Ovary (tissue), 9 donors: ENCODE data around the gene PERM1. TPM values are rescaled to one million over a fixed set of nuclear protein-coding genes. Genes with fewer than 3 reads are reported as not detected.

Source experiments
- DNase-seq, 5 donors: peaks; one replicate each; pipeline ENCODE4 v3.0.0-alpha.2; 2019 to 2020
- H3K27ac ChIP-seq, 2 donors: fragments of 200-600 bp; one replicate each; pipeline versions ENCODE4 v1.5.1 to v1.8.0; 2019 to 2022
- H3K27me3 ChIP-seq: fragments of 200-600 bp; one replicate; pipeline ENCODE4 v1.8.0; 2022
- H3K36me3 ChIP-seq: fragments of 200-600 bp; sonication (generic); one replicate; pipeline ENCODE4 v1.5.1; 2019
- H3K4me1 ChIP-seq: one replicate; pipeline ENCODE4 v1.8.1; 2013; ENCODE audit warnings: mild to moderate bottlenecking, moderate library complexity; ENCODE audit not compliant: insufficient read depth
- H3K4me3 ChIP-seq: fragments of 200-600 bp; sonication (generic); one replicate; pipeline ENCODE4 v1.5.1; 2017
- H3K9me3 ChIP-seq, 2 donors: fragments of 200-600 bp in 1 of 2; sonication (generic) in 1 of 2; one replicate each; pipeline versions ENCODE4 v1.5.1 to v1.8.1; 2013 to 2019; ENCODE audit warnings: mild to moderate bottlenecking in 1 of 2, moderate library complexity in 1 of 2
- EP300 ChIP-seq: sonication (generic); formaldehyde crosslinking; IDR thresholded peaks from one replicate; pipeline ENCODE4 v1.6.1; 2017; ENCODE audit warnings: antibody characterized with exemption
- POLR2A ChIP-seq: fragments of 450-650 bp; IDR thresholded peaks from one replicate; pipeline ENCODE4 v1.6.1; 2017; ENCODE audit warnings: antibody characterized with exemption, mild to moderate bottlenecking, moderate library complexity
- WGBS, 3 donors: extraction: QIAGEN DNeasy Blood & Tissue Kit in 1 of 3; methylation state at CpG; one replicate each; pipeline versions ENCODE4 v1.1.5 to v1.1.7; 2013 to 2017; 5-methylcytosine and 5-hydroxymethylcytosine counted together
- intact Hi-C, 4 donors: fragments of 100-400 bp; cut with DNase I; formaldehyde crosslinking; loops; one replicate each; pipeline versions ENCODE4 v1.11.0 to v1.15.1; 2022 to 2023
- polyA plus RNA-seq, 2 donors: library from polyadenylated mRNA; stranded (reverse); fragments of 200-250 nt in 1 of 2; fragments of 350-450 nt in 1 of 2; fragmentation: Illumina TruSeq in 1 of 2; extraction: RNeasy Lipid Tissue Mini Kit (QIAGEN cat#74804) in 1 of 2; gene quantifications; one replicate each; pipeline ENCODE4 v1.2.3, GENCODE V29; 2013 to 2014
- total RNA-seq, 7 donors: library from RNA; depleted of rRNA in 2 of 7; stranded (reverse); fragments of >200 nt in 2 of 7; fragmentation: NEBNext Ultra II Directional in 3 of 7; extraction: Animal tissue kit (Norgen Biotek cat#: 25700) in 3 of 7; gene quantifications; one replicate each; pipeline versions ENCODE4 v1.1.0 to v1.2.4, GENCODE V29; 2016 to 2023
- TF ChIP-seq, protein P1 (sequence below), 3 donors: fragments of 450-650 bp in 2 of 3; fragments of 200-600 bp in 1 of 3; IDR thresholded peaks; one replicate each; pipeline versions ENCODE4 v1.5.1 to v1.8.0; 2016 to 2022; ENCODE audit warnings: antibody characterized with exemption in 3 of 3, mild to moderate bottlenecking in 1 of 3
- donor health status: DM: no; HTN: no; CAD: no; lungs with moderate emphysema.
- donor health status: DM: no; HTN: no; CAD: no.
- donor health status: Bipolar disorder and iron deficiency.
- donor health status: DM: yes; HTN: yes; CAD: no.
- donor health status: DM: no; HTN: no; CAD: no.
- donor health status: DM: yes; HTN: yes; CAD: no.

The PERM1 gene
- total and polyA plus RNA-seq, 9 donors = 0.07 to 0.34 (median 0.28) TPM; not detected in 4

DNA sequence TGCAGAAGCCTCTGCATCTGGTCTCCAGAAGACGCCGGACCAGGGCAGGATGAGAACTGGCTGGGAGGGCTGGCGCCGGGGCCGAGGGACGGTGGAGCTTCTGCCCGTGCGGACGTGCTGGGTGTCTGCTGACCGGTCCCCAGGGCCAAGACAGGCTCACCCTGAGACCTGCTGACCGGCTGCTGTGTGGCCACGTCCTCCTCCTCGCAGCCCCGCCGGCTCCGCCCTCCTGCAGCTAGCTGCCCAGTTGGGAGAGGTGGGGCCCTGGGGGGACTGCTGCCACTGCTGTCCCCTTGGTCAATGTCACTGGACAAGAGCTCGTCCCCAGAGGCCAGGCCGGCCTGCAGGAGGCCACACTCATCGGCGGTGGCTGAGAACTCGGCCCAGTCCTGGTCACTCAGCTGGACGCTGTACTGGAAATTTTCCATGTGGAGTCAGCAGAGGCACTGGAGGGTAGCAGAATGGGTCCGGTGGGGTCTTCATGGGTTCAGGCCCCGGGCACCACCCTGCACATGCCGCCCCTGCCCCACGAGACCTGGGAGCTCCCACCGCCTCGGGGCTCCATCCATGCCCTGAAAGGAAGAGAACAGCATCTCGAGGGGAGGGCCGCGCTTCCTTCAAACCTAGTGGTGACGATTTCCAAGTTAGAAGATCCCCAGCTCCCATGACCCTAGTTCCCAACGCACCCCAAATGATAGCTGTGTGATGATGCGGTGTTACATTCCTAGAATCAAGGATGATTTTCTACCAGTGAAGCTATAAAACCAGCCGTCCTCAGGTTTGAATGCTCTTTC lies 1.1 kb downstream of the PERM1 start:
- Histone ChIP-seq H3K36me3 (no peaks in the 10 kb centered on the region), H3K27me3 (no peaks in the 10 kb centered on the region), H3K4me3 (no peak overlapping the region), H3K4me1 (peaks cover 2% of the 10 kb centered on the region), H3K27ac (no peak overlapping the region), H3K9me3 (no peaks in the 10 kb centered on the region)
- TF ChIP-seq EP300 = no peak
- TF ChIP-seq, protein P1, sequence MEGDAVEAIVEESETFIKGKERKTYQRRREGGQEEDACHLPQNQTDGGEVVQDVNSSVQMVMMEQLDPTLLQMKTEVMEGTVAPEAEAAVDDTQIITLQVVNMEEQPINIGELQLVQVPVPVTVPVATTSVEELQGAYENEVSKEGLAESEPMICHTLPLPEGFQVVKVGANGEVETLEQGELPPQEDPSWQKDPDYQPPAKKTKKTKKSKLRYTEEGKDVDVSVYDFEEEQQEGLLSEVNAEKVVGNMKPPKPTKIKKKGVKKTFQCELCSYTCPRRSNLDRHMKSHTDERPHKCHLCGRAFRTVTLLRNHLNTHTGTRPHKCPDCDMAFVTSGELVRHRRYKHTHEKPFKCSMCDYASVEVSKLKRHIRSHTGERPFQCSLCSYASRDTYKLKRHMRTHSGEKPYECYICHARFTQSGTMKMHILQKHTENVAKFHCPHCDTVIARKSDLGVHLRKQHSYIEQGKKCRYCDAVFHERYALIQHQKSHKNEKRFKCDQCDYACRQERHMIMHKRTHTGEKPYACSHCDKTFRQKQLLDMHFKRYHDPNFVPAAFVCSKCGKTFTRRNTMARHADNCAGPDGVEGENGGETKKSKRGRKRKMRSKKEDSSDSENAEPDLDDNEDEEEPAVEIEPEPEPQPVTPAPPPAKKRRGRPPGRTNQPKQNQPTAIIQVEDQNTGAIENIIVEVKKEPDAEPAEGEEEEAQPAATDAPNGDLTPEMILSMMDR (IDR thresholded peaks at IDR 0.05) = no peak
- TF ChIP-seq POLR2A = no peak
- WGBS, 3 donors = 63 to 71% (median 69%) methylated on average over 27 to 35 of the region's 35 CpGs
- peak in 1 of 5 donors; percentile 14 for DNase-seq
- intact Hi-C loops = loop anchor here in 2 of 4 donors (10.0 kb wide), 1 partner anchor 314 kb away; no protein-coding TSS in a partner anchor

DNA sequence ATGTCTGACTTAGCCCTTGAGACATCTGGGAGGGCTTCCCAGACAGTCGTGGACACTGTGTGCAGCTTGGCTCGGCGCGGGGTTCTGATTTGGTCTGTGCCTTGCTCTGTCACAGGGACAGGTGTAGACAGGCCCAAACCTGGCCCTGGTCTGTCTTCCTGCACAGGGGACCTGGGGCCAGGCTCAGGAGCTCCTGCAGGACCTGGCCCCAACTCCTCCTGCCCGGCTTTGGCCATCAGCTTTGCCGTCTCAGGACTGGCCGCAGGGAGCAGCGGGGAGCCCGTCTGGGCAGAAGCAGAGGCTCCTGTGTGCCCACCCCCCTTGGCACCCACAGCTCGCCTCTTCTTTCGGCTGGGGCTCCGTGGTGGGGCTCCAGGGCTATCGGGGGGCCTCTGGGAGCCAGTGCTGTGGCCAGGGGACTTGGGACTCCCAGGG lies 1.7 kb downstream of the PERM1 start:
- Histone ChIP-seq H3K9me3 (no peaks in the 10 kb centered on the region), H3K27ac (no peak overlapping the region), H3K27me3 (no peaks in the 10 kb centered on the region), H3K36me3 (no peaks in the 10 kb centered on the region), H3K4me3 (no peak overlapping the region), H3K4me1 (peaks cover 2% of the 10 kb centered on the region)
- TF ChIP-seq EP300 = no peak
- TF ChIP-seq, protein P1 (IDR thresholded peaks at IDR 0.05) = no peak
- TF ChIP-seq POLR2A = no peak
- peak in 2 of 5 donors; percentile 15 to 33 for DNase-seq
- 63 to 79% (median 67%) methylated on average over 11 to 13 of the region's 13 CpGs for WGBS, 3 donors
- intact Hi-C loops = loop anchor here in 2 of 4 donors (10.0 kb wide), 1 partner anchor 315 kb away; no protein-coding TSS in a partner anchor

DNA sequence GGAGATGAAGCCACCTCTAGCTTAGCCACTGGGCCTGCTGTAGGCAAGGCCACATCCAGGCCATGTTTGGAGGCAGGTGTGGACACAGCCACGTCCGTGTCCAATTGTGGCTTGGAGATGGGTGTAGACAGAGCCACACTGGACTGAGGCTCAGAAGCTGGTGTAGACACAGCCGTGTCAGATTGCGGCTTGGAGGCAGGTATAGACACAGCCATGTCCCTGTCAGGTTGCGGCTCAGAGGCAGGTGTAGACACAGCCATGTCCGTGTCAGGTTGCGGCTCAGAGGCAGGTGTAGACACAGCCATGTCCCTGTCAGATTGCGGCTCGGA lies 2.2 kb downstream of the PERM1 start:
- TF ChIP-seq POLR2A (no peak), EP300 (no peak)
- TF ChIP-seq, protein P1 (IDR thresholded peaks at IDR 0.05) = no peak
- 91 to 97% (median 94%) methylated on average over 9 of the region's 9 CpGs for WGBS, 3 donors
- H3K36me3 ChIP-seq = no peaks in the 10 kb centered on the region
- no peak overlapping the region for H3K27ac ChIP-seq
- H3K4me3 ChIP-seq = no peak overlapping the region
- no peaks in the 10 kb centered on the region for H3K27me3 ChIP-seq
- H3K9me3 ChIP-seq = no peaks in the 10 kb centered on the region
- intact Hi-C loops = loop anchor here in 2 of 4 donors (10.0 kb wide), 1 partner anchor 315 kb away; no protein-coding TSS in a partner anchor
- peak in 1 of 5 donors; percentile 9 for DNase-seq
- H3K4me1 ChIP-seq = peaks cover 2% of the 10 kb centered on the region

DNA sequence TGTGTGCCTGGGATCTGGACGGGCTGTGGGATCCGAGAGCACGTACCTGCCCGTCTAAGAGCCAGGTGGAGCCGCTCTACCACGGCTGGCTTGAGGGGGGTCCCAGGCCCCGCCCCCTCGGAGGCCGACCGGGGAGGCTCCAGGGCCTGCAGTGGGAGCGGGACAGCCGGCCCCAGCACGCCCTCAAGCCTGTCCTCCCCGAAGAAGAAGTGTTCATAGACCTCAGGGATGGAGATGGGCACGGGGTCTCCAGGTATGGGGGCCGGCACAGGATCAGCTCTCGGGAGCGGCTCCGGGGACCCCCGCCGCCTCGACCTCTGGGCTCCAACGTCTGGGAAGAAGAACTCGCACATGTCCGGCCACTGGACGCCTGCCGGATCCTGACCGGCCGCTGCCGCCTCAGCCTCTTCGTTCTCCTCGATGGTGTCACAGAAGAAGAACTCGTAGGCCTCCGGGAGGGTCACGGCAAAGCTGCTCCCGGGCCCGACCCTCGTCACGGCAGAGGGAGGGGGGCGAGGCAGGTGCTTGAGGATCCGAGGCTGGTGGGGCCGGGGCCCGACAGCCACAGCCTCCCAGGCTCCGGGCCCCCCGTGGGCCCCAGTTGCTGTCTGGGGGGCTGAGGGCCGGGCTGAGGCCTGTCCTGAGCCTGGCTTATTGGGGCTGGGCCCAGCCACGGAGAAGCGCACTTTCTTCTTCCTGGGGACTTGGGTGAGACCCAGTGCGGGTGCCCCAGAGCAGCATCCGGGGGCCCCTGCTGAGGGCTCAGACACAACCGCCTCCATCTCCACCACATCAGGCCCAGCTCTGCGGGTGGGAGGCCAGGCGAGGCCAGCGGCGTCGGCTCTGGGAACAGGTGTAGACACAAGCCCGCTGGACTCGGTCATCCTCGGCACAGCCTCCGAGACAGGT lies 2.8 kb downstream of the PERM1 start:
- Histone ChIP-seq H3K27ac (no peak overlapping the region), H3K9me3 (no peaks in the 10 kb centered on the region), H3K4me1 (peaks cover 2% of the 10 kb centered on the region), H3K36me3 (no peaks in the 10 kb centered on the region), H3K4me3 (no peak overlapping the region), H3K27me3 (no peaks in the 10 kb centered on the region)
- 81 to 89% (median 85%) methylated on average over 47 to 60 of the region's 60 CpGs for WGBS, 3 donors
- peak in 2 of 5 donors; percentile 15 to 29 for DNase-seq
- intact Hi-C loops = no loop called here
- TF ChIP-seq EP300 (no peak), POLR2A (no peak)
- TF ChIP-seq, protein P1 (IDR thresholded peaks at IDR 0.05) = no peak
